GM23338 (cell line): ENCODE data around the gene DHRSX. TPM values are rescaled to one million over a fixed set of nuclear protein-coding genes. Genes with fewer than 3 reads are reported as not detected.
A peak's percentile ranks its signal among the peaks of the same experiment; 100 is the strongest.

Experiments used
- ATAC-seq: fragments of 200-7000 bp; cut with Tn5 transposase; 3 replicates; pipeline ENCODE4 v1.9.1; 2020
- DNase-seq: peaks from one replicate; pipeline ENCODE4 v3.0.0-alpha.2; 2015; ENCODE audit warnings: low spot score
- H2AFZ ChIP-seq: fragments of 200-600 bp; sonication (generic); 2 replicates; pipeline ENCODE4 v1.8.0; 2016; ENCODE audit warnings: antibody characterized with exemption, mild to moderate bottlenecking, moderate library complexity
- H3F3A ChIP-seq: fragments of 200-600 bp; sonication (generic); replicated peaks from 2 replicates; pipeline ENCODE4 v1.8.0; 2017; ENCODE audit warnings: antibody characterized with exemption, mixed run types, low read depth
- H3K27ac ChIP-seq: fragments of 200-600 bp; sonication (generic); 2 replicates; pipeline ENCODE4 v1.6.1; 2016; ENCODE audit warnings: low read depth
- H3K27me3 ChIP-seq: fragments of 200-600 bp; sonication (generic); 2 replicates; pipeline ENCODE4 v1.8.0; 2016; ENCODE audit warnings: mild to moderate bottlenecking, mixed run types, moderate library complexity; ENCODE audit not compliant: insufficient read depth
- H3K36me3 ChIP-seq: fragments of 200-600 bp; sonication (generic); 2 replicates; pipeline ENCODE4 v1.8.0; 2016; ENCODE audit warnings: mild to moderate bottlenecking; ENCODE audit not compliant: insufficient read depth
- H3K4me1 ChIP-seq: fragments of 200-600 bp; sonication (generic); 2 replicates; pipeline ENCODE4 v1.8.0; 2016; ENCODE audit warnings: mild to moderate bottlenecking, moderate library complexity; ENCODE audit not compliant: insufficient read depth
- H3K4me2 ChIP-seq: fragments of 200-600 bp; sonication (generic); 2 replicates; pipeline ENCODE4 v1.7.1; 2017; ENCODE audit warnings: mixed run types
- H3K4me3 ChIP-seq: fragments of 200-600 bp; sonication (generic); 2 replicates; pipeline ENCODE4 v1.6.1; 2016; ENCODE audit warnings: mixed run types
- H3K79me2 ChIP-seq: fragments of 200-600 bp; sonication (generic); replicated peaks from 2 replicates; pipeline ENCODE4 v1.8.0; 2017; ENCODE audit warnings: mild to moderate bottlenecking; ENCODE audit not compliant: insufficient read depth
- H3K9me2 ChIP-seq: fragments of 200-600 bp; sonication (generic); 2 replicates; pipeline ENCODE4 v1.8.0; 2017; ENCODE audit not compliant: insufficient read depth
- H4K20me1 ChIP-seq: fragments of 200-600 bp; sonication (generic); replicated peaks from 2 replicates; pipeline ENCODE4 v1.8.0; 2017; ENCODE audit warnings: mild to moderate bottlenecking; ENCODE audit not compliant: insufficient read depth
- H3K27ac Mint-ChIP-seq: 2 replicates; pipeline ENCODE4 v1.8.0; 2020; ENCODE audit warnings: inconsistent platforms, mild to moderate bottlenecking, moderate library complexity, mixed read lengths
- H3K27me3 Mint-ChIP-seq: 3 replicates; pipeline ENCODE4 v1.8.0; 2022; ENCODE audit warnings: low read depth, mild to moderate bottlenecking, moderate library complexity, mixed read lengths, inconsistent platforms; ENCODE audit not compliant: insufficient read depth, poor library complexity
- H3K36me3 Mint-ChIP-seq: 3 replicates; pipeline ENCODE4 v1.8.0; 2021; ENCODE audit warnings: low read depth, mild to moderate bottlenecking, inconsistent platforms, moderate library complexity, mixed read lengths
- H3K4me1 Mint-ChIP-seq: 3 replicates; pipeline ENCODE4 v1.8.0; 2020; ENCODE audit warnings: mild to moderate bottlenecking, inconsistent platforms, mixed read lengths
- H3K4me3 Mint-ChIP-seq: 3 replicates; pipeline ENCODE4 v1.8.0; 2021; ENCODE audit warnings: moderate library complexity, mild to moderate bottlenecking, inconsistent platforms, mixed read lengths
- H3K9me3 Mint-ChIP-seq: 3 replicates; pipeline ENCODE4 v1.8.0; 2020; ENCODE audit warnings: moderate library complexity, mild to moderate bottlenecking, inconsistent platforms, mixed read lengths
- CREB1 ChIP-seq: fragments of 250-450 bp; sonication (Bioruptor Pico); IDR thresholded peaks from 2 replicates; pipeline ENCODE4 v1.5.0; 2020; ENCODE audit warnings: low read depth, mild to moderate bottlenecking, moderate library complexity
- EZH2 ChIP-seq: fragments of 200-600 bp; sonication (generic); IDR thresholded peaks from one replicate; pipeline ENCODE4 v1.8.0; 2017; ENCODE audit warnings: antibody characterized with exemption, mild to moderate bottlenecking, low read depth; ENCODE audit not compliant: unreplicated experiment
- NANOG ChIP-seq: IDR thresholded peaks from 2 replicates; pipeline ENCODE4 v1.6.1; 2016; ENCODE audit warnings: antibody characterized with exemption, borderline replicate concordance
- STAT1 ChIP-seq: IDR thresholded peaks from one replicate; pipeline ENCODE4 v1.6.1; 2016; ENCODE audit warnings: antibody characterized with exemption; ENCODE audit not compliant: unreplicated experiment
- ZNF114 ChIP-seq: fragments of 250-450 bp; sonication (Bioruptor Pico); IDR thresholded peaks from 2 replicates; pipeline ENCODE4 v1.5.0; 2020; ENCODE audit warnings: mild to moderate bottlenecking, moderate library complexity
- ZNF331 ChIP-seq: fragments of 250-450 bp; sonication (Bioruptor Pico); IDR thresholded peaks from 2 replicates; pipeline ENCODE4 v1.5.0; 2020; ENCODE audit warnings: low read depth, mild to moderate bottlenecking, moderate library complexity
- polyA plus RNA-seq: library from polyadenylated mRNA; unstranded; fragments of >200 nt; fragmentation: Nextera tagmentation; extraction: Ambion mirVana; gene quantifications from 2 replicates; pipeline ENCODE4 v1.2.1, GENCODE V29; 2016
- total RNA-seq: library from RNA; depleted of rRNA; stranded (reverse); fragments of >200 nt; shearing (Covaris generic); gene quantifications from 2 replicates; pipeline ENCODE4 v1.2.3, GENCODE V29; 2014
- TF ChIP-seq, protein P1 (sequence below): IDR thresholded peaks from one replicate; pipeline ENCODE4 v1.6.1; 2018; ENCODE audit warnings: antibody characterized with exemption; ENCODE audit not compliant: unreplicated experiment
- TF ChIP-seq, protein P2 (sequence below): fragments of 250-450 bp; sonication (Bioruptor Pico); IDR thresholded peaks from 2 replicates; pipeline ENCODE4 v1.5.0; 2020; ENCODE audit warnings: mild to moderate bottlenecking, moderate library complexity
- TF ChIP-seq, protein P3 (sequence below), 2 experiments: fragments of 200-600 bp in 1 of 2; sonication (generic) in 1 of 2; conservative IDR thresholded peaks; 2 replicates each; pipeline versions ENCODE4 v1.5.1 to v1.6.1; 2016 to 2017; ENCODE audit warnings: antibody characterized with exemption in 2 of 2, low read depth in 2 of 2, mild to moderate bottlenecking in 2 of 2, moderate library complexity in 1 of 2
- TF ChIP-seq, protein P4 (sequence below): IDR thresholded peaks from 2 replicates; pipeline ENCODE4 v1.6.1; 2016; ENCODE audit warnings: antibody characterized with exemption

Gene DHRSX
- total and polyA plus RNA-seq, 2 experiments from 2014 or later, result 33.9 to 43.0 TPM

DNA sequence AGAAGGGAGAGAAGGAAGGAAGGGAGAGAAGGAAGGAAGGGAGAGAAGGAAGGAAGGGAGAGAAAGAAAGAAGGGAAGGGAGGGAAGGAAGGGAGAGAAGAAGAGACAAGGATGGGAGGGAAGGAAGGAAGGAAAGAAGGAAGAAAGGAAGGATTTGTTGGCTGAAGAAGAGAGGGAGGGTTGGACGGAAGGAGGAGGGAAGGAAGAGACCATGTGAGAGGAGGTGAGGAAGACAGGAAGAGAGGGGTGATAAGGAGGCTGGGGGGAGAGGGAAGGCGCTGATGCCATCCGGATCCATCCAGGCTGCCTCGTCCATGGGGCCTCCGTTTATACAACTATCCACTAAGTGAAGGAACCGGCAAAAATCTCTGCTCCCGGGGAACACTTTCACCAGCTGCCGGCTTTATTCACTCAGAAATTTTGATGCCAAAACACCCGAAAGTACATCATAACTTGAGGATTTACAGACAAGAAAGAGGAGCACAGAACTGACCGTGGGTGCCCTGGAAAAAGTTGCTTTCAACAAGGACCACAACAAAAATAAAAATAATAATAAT is 14.9 kb downstream of the DHRSX start:
- DNase-seq (no peak), ATAC-seq (no peak)
- no peaks in the 10 kb centered on the region for H3K9me2 ChIP-seq
- no peaks in the 10 kb centered on the region; the same call in 1 of the 2 replicates for H4K20me1 ChIP-seq
- H3K27me3 ChIP-seq, result no peaks in the 10 kb centered on the region
- Mint-ChIP-seq H3K4me3 (no peak overlapping the region), H3K4me1 (peaks cover 33% of the 10 kb centered on the region), H3K27ac (peak overlapping the region; percentile 32; the same call in 1 of the 2 replicates), H3K9me3 (no peaks in the 10 kb centered on the region; the same call in 2 of the 3 replicates), H3K27me3 (peaks cover 18% of the 10 kb centered on the region), H3K36me3 (peaks cover 55% of the 10 kb centered on the region)
- H3F3A ChIP-seq, result peaks cover 15% of the 10 kb centered on the region; the same call in 1 of the 2 replicates
- no peak overlapping the region for H2AFZ ChIP-seq
- peaks cover 70% of the 10 kb centered on the region for H3K79me2 ChIP-seq
- peak overlapping the region; percentile 85 for H3K27ac ChIP-seq
- no peak overlapping the region for H3K4me2 ChIP-seq
- H3K4me1 ChIP-seq, result peaks cover 15% of the 10 kb centered on the region
- TF ChIP-seq, protein P1, sequence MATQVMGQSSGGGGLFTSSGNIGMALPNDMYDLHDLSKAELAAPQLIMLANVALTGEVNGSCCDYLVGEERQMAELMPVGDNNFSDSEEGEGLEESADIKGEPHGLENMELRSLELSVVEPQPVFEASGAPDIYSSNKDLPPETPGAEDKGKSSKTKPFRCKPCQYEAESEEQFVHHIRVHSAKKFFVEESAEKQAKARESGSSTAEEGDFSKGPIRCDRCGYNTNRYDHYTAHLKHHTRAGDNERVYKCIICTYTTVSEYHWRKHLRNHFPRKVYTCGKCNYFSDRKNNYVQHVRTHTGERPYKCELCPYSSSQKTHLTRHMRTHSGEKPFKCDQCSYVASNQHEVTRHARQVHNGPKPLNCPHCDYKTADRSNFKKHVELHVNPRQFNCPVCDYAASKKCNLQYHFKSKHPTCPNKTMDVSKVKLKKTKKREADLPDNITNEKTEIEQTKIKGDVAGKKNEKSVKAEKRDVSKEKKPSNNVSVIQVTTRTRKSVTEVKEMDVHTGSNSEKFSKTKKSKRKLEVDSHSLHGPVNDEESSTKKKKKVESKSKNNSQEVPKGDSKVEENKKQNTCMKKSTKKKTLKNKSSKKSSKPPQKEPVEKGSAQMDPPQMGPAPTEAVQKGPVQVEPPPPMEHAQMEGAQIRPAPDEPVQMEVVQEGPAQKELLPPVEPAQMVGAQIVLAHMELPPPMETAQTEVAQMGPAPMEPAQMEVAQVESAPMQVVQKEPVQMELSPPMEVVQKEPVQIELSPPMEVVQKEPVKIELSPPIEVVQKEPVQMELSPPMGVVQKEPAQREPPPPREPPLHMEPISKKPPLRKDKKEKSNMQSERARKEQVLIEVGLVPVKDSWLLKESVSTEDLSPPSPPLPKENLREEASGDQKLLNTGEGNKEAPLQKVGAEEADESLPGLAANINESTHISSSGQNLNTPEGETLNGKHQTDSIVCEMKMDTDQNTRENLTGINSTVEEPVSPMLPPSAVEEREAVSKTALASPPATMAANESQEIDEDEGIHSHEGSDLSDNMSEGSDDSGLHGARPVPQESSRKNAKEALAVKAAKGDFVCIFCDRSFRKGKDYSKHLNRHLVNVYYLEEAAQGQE, result no peak
- TF ChIP-seq EZH2, result no peak
- TF ChIP-seq ZNF114 (CRISPR knock-in tag), result no peak
- TF ChIP-seq, protein P2, sequence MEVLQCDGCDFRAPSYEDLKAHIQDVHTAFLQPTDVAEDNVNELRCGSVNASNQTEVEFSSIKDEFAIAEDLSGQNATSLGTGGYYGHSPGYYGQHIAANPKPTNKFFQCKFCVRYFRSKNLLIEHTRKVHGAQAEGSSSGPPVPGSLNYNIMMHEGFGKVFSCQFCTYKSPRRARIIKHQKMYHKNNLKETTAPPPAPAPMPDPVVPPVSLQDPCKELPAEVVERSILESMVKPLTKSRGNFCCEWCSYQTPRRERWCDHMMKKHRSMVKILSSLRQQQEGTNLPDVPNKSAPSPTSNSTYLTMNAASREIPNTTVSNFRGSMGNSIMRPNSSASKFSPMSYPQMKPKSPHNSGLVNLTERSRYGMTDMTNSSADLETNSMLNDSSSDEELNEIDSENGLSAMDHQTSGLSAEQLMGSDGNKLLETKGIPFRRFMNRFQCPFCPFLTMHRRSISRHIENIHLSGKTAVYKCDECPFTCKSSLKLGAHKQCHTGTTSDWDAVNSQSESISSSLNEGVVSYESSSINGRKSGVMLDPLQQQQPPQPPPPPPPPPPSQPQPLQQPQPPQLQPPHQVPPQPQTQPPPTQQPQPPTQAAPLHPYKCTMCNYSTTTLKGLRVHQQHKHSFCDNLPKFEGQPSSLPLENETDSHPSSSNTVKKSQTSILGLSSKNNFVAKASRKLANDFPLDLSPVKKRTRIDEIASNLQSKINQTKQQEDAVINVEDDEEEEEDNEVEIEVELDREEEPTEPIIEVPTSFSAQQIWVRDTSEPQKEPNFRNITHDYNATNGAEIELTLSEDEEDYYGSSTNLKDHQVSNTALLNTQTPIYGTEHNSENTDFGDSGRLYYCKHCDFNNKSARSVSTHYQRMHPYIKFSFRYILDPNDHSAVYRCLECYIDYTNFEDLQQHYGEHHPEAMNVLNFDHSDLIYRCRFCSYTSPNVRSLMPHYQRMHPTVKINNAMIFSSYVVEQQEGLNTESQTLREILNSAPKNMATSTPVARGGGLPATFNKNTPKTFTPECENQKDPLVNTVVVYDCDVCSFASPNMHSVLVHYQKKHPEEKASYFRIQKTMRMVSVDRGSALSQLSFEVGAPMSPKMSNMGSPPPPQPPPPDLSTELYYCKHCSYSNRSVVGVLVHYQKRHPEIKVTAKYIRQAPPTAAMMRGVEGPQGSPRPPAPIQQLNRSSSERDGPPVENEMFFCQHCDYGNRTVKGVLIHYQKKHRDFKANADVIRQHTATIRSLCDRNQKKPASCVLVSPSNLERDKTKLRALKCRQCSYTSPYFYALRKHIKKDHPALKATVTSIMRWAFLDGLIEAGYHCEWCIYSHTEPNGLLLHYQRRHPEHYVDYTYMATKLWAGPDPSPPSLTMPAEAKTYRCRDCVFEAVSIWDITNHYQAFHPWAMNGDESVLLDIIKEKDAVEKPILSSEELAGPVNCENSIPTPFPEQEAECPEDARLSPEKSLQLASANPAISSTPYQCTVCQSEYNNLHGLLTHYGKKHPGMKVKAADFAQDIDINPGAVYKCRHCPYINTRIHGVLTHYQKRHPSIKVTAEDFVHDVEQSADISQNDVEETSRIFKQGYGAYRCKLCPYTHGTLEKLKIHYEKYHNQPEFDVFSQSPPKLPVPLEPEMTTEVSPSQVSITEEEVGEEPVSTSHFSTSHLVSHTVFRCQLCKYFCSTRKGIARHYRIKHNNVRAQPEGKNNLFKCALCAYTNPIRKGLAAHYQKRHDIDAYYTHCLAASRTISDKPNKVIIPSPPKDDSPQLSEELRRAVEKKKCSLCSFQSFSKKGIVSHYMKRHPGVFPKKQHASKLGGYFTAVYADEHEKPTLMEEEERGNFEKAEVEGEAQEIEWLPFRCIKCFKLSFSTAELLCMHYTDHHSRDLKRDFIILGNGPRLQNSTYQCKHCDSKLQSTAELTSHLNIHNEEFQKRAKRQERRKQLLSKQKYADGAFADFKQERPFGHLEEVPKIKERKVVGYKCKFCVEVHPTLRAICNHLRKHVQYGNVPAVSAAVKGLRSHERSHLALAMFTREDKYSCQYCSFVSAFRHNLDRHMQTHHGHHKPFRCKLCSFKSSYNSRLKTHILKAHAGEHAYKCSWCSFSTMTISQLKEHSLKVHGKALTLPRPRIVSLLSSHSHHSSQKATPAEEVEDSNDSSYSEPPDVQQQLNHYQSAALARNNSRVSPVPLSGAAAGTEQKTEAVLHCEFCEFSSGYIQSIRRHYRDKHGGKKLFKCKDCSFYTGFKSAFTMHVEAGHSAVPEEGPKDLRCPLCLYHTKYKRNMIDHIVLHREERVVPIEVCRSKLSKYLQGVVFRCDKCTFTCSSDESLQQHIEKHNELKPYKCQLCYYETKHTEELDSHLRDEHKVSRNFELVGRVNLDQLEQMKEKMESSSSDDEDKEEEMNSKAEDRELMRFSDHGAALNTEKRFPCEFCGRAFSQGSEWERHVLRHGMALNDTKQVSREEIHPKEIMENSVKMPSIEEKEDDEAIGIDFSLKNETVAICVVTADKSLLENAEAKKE (CRISPR knock-in tag), result no peak
- TF ChIP-seq STAT1, result no peak
- TF ChIP-seq, protein P3, sequence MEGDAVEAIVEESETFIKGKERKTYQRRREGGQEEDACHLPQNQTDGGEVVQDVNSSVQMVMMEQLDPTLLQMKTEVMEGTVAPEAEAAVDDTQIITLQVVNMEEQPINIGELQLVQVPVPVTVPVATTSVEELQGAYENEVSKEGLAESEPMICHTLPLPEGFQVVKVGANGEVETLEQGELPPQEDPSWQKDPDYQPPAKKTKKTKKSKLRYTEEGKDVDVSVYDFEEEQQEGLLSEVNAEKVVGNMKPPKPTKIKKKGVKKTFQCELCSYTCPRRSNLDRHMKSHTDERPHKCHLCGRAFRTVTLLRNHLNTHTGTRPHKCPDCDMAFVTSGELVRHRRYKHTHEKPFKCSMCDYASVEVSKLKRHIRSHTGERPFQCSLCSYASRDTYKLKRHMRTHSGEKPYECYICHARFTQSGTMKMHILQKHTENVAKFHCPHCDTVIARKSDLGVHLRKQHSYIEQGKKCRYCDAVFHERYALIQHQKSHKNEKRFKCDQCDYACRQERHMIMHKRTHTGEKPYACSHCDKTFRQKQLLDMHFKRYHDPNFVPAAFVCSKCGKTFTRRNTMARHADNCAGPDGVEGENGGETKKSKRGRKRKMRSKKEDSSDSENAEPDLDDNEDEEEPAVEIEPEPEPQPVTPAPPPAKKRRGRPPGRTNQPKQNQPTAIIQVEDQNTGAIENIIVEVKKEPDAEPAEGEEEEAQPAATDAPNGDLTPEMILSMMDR (conservative IDR thresholded peaks at IDR 0.05; ENCODE audit: low read depth in 2 of 2), result no peak
- TF ChIP-seq NANOG, result no peak
- TF ChIP-seq CREB1, result no peak
- TF ChIP-seq, protein P4, sequence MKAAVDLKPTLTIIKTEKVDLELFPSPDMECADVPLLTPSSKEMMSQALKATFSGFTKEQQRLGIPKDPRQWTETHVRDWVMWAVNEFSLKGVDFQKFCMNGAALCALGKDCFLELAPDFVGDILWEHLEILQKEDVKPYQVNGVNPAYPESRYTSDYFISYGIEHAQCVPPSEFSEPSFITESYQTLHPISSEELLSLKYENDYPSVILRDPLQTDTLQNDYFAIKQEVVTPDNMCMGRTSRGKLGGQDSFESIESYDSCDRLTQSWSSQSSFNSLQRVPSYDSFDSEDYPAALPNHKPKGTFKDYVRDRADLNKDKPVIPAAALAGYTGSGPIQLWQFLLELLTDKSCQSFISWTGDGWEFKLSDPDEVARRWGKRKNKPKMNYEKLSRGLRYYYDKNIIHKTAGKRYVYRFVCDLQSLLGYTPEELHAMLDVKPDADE, result no peak
- no peak for TF ChIP-seq ZNF331
- no peaks in the 10 kb centered on the region for H3K36me3 ChIP-seq
- H3K4me3 ChIP-seq, result no peak overlapping the region
